AG09309 (cell line): ENCODE measurements around the gene SVIL.

ENCODE experiments used
- DNase-seq: peaks from one replicate; pipeline ENCODE4 v3.0.0-alpha.2; 2010; ENCODE audit warnings: low read depth
- H3K4me3 ChIP-seq: 2 replicates; pipeline ENCODE4 v1.5.1; 2011; ENCODE audit warnings: mild to moderate bottlenecking, low read depth, low read length, moderate library complexity; ENCODE audit not compliant: control insufficient read depth
- TF ChIP-seq, protein P1 (sequence below): IDR thresholded peaks from 2 replicates; pipeline ENCODE4 v1.5.1; 2011; ENCODE audit warnings: mild to moderate bottlenecking, low read depth, low read length, inconsistent platforms; ENCODE audit not compliant: insufficient read depth, control insufficient read depth; ENCODE audit errors: missing control alignments

The SVIL gene

DNA sequence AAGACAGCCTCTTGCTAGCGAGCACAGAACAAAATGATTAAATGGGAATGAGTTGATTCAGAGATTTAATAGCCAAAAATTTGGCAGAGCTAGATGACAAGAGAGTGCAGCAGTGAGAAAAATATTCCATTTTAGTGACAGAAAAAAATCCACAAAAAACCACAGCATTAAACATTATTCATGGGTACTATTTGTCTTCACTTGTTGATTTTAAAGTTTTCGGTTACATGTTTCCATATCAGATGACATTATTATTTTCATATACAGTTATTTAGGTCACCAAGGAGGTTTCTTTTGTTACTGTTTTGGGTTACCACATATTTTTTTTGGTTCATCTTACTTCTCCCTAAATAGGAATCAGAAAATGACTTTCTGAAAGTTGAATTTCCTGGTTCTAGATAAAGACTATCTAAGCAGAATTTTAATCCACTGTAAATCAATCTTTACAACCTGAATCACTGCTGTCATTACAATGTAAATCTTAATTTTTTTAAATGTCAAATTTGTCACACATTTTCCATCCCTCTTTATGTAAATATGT is 87.9 kb downstream of the SVIL start:
- TF ChIP-seq, protein P1, sequence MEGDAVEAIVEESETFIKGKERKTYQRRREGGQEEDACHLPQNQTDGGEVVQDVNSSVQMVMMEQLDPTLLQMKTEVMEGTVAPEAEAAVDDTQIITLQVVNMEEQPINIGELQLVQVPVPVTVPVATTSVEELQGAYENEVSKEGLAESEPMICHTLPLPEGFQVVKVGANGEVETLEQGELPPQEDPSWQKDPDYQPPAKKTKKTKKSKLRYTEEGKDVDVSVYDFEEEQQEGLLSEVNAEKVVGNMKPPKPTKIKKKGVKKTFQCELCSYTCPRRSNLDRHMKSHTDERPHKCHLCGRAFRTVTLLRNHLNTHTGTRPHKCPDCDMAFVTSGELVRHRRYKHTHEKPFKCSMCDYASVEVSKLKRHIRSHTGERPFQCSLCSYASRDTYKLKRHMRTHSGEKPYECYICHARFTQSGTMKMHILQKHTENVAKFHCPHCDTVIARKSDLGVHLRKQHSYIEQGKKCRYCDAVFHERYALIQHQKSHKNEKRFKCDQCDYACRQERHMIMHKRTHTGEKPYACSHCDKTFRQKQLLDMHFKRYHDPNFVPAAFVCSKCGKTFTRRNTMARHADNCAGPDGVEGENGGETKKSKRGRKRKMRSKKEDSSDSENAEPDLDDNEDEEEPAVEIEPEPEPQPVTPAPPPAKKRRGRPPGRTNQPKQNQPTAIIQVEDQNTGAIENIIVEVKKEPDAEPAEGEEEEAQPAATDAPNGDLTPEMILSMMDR: no peak
- H3K4me3 ChIP-seq: no peak overlapping the region
- DNase-seq: no peak

DNA sequence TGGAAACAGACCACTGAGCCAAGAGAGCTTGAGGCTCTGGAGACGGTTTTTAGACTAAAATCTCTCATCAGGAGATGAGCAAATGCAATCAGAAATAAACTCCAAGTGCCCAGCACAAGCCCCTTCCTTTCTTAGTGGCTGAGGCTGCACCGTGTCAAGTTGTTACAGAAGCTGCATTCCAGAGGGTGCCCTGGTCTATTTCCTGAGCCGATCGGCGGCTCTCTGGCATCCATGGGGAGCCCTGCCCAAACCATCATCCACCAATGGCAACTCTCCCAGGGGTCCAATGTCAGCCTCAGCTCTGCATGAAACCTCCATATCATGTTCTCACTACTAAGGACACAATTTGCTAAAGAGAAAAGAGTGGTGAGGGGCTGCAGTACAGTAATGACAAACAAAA is 89.6 kb downstream of the SVIL start:
- DNase-seq: no peak
- TF ChIP-seq, protein P1: no peak
- H3K4me3 ChIP-seq: no peak overlapping the region

- TF ChIP-seq, protein P1: no peak
- DNase-seq: no peak
- H3K4me3 ChIP-seq: no peak overlapping the region
These were observed 91.1 kb downstream of the SVIL start for GRCh38 chr10:29543715-29544114.

DNA sequence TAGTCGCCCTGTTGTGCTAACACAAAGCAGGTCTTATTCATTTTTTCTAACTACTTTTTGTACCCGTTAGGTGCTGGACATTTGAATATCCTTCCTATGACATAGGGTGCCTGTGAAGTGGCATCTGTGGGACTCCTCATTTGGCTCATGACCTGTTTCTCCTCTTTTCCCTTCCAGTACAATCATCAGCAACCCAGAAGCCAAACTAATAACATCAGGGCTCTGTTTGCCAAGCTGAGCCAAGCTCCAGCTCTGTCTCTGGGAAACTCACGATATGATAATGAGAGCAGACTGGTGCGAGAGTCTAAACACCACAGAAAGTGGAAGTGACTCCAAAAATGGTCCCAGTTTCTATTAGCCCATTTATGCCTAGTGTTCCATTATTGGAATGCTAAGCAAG is 92.0 kb downstream of the SVIL start:
- H3K4me3 ChIP-seq: no peak overlapping the region
- TF ChIP-seq, protein P1: no peak
- DNase-seq: no peak

DNA sequence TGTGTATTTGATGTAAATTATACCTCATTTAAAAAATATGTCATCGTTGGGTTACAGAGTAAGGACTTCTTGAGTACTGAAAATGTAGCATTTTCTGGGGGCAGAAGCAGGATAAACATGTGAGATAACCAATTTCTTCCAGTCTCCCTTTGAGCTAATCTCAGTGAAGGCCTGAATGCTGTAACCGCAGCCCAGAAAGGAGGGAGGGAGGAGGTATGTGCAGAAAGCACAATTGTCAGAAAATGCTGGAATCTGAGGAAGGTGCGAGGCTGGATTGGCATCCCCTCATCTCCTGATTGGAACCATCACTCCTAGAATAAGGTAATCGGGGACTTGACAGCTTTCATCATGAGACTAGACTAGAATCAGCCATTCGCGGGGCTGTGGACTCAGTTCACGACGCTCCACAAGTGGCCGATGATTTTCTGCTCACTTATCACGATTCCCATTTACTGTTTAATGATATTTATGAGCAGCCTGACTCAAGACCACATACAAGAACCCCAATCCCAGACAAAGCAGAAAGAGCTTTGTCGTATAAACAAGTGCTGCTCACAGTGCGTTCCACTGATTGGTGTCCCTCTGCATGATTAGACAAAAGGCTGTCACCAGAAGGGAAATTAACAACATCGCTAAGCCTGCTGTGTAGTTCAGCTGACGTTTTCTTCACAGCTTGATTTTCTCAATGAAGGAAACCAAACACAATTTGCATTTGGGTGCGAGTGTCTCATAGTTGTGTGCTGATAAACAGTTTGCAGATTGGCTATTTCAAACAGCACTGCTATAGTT is 93.2 kb downstream of the SVIL start:
- DNase-seq: no peak
- H3K4me3 ChIP-seq: no peak overlapping the region
- TF ChIP-seq, protein P1: no peak

GRCh38 chr10:29540016-29540415 is 94.8 kb downstream of the SVIL start:
- no peak overlapping the region for H3K4me3 ChIP-seq
- TF ChIP-seq, protein P1: no peak
- no peak for DNase-seq
